Trophoblast cell (in vitro differentiated cells and primary cell): Measurements from ENCODE around the gene TMPRSS11F.
A peak's percentile ranks its signal among the peaks of the same experiment; 100 is the strongest.

Experiments used
- DNase-seq, 2 donors: peaks; one replicate each; pipeline ENCODE4 v3.0.0-alpha.2; 2016
- H2AFZ ChIP-seq: 2 replicates; pipeline ENCODE4 v1.6.1; 2013; ENCODE audit warnings: low read length, moderate library complexity, mild to moderate bottlenecking; ENCODE audit not compliant: insufficient read depth, poor library complexity
- H2AK5ac ChIP-seq: 2 replicates; pipeline ENCODE4 v1.6.1; 2013; ENCODE audit warnings: mild to moderate bottlenecking, low read length
- H2BK120ac ChIP-seq: 2 replicates; pipeline ENCODE4 v1.6.1; 2013; ENCODE audit warnings: low read length, mild to moderate bottlenecking, moderate library complexity; ENCODE audit not compliant: insufficient read depth, poor library complexity
- H2BK12ac ChIP-seq: 2 replicates; pipeline ENCODE4 v1.6.1; 2013; ENCODE audit warnings: mild to moderate bottlenecking, low read length, moderate library complexity
- H2BK5ac ChIP-seq: 2 replicates; pipeline ENCODE4 v1.6.1; 2013; ENCODE audit warnings: low read length, low read depth, moderate library complexity, mild to moderate bottlenecking; ENCODE audit not compliant: poor library complexity
- H3K14ac ChIP-seq: 2 replicates; pipeline ENCODE4 v1.6.1; 2013; ENCODE audit warnings: mild to moderate bottlenecking, low read length
- H3K18ac ChIP-seq: 2 replicates; pipeline ENCODE4 v1.6.1; 2013; ENCODE audit warnings: mild to moderate bottlenecking, low read length
- H3K23ac ChIP-seq: 2 replicates; pipeline ENCODE4 v1.6.1; 2013; ENCODE audit warnings: low read length
- H3K27ac ChIP-seq: 2 replicates; pipeline ENCODE4 v1.5.1; 2013; ENCODE audit warnings: low read depth, mild to moderate bottlenecking, inconsistent platforms, low read length, moderate library complexity
- H3K27me3 ChIP-seq: 2 replicates; pipeline ENCODE4 v1.6.1; 2013; ENCODE audit warnings: inconsistent platforms, mild to moderate bottlenecking, low read length, moderate library complexity; ENCODE audit not compliant: insufficient read depth
- H3K36me3 ChIP-seq, 2 experiments: 1 replicate in 1 of 2; 2 replicates in 1 of 2; pipeline ENCODE4 v1.6.1; 2013; ENCODE audit warnings: low read length in 2 of 2, mild to moderate bottlenecking in 2 of 2, moderate library complexity in 1 of 2; ENCODE audit not compliant: insufficient read depth in 2 of 2, control insufficient read depth in 1 of 2
- H3K4ac ChIP-seq: 2 replicates; pipeline ENCODE4 v1.6.1; 2013; ENCODE audit warnings: low read depth, mild to moderate bottlenecking, low read length, moderate library complexity
- H3K4me1 ChIP-seq, 2 experiments: 1 replicate in 1 of 2; 2 replicates in 1 of 2; pipeline ENCODE4 v1.6.1; 2013; ENCODE audit warnings: low read length in 2 of 2, mild to moderate bottlenecking in 2 of 2, moderate library complexity in 1 of 2; ENCODE audit not compliant: insufficient read depth in 2 of 2, control insufficient read depth in 1 of 2
- H3K4me2 ChIP-seq: 2 replicates; pipeline ENCODE4 v1.6.1; 2013; ENCODE audit warnings: inconsistent platforms, mild to moderate bottlenecking, low read length, moderate library complexity
- H3K4me3 ChIP-seq: 2 replicates; pipeline ENCODE4 v1.5.1; 2013; ENCODE audit warnings: mild to moderate bottlenecking, low read depth, low read length, inconsistent platforms
- H3K79me1 ChIP-seq: one replicate; pipeline ENCODE4 v1.6.1; 2013; ENCODE audit warnings: low read length
- H3K79me2 ChIP-seq: 2 replicates; pipeline ENCODE4 v1.6.1; 2013; ENCODE audit warnings: low read length, mild to moderate bottlenecking; ENCODE audit not compliant: control insufficient read depth, insufficient read depth, poor library complexity
- H3K9ac ChIP-seq: 2 replicates; pipeline ENCODE4 v1.6.1; 2013; ENCODE audit warnings: mild to moderate bottlenecking, low read length
- H3K9me3 ChIP-seq: 2 replicates; pipeline ENCODE4 v1.6.1; 2013; ENCODE audit warnings: low read depth, mild to moderate bottlenecking, control low read depth, inconsistent platforms, low read length; ENCODE audit not compliant: insufficient read depth
- H4K12ac ChIP-seq: 2 replicates; pipeline ENCODE4 v1.6.1; 2013; ENCODE audit warnings: low read depth, mild to moderate bottlenecking, low read length, moderate library complexity
- H4K8ac ChIP-seq: 2 replicates; pipeline ENCODE4 v1.6.1; 2013; ENCODE audit warnings: low read depth, mild to moderate bottlenecking, low read length, moderate library complexity
- H4K91ac ChIP-seq: one replicate; pipeline ENCODE4 v1.6.1; 2013; ENCODE audit warnings: low read depth, mild to moderate bottlenecking, low read length, moderate library complexity
- WGBS: extraction: QIAGEN DNeasy Blood & Tissue Kit; methylation state at CpG from one replicate; pipeline ENCODE4 v1.1.7; 2013; ENCODE audit warnings: missing lambda C conversion rate; ENCODE audit not compliant: insufficient read length, insufficient coverage; ENCODE audit errors: extremely low coverage; 5-methylcytosine and 5-hydroxymethylcytosine counted together

The TMPRSS11F gene

DNA sequence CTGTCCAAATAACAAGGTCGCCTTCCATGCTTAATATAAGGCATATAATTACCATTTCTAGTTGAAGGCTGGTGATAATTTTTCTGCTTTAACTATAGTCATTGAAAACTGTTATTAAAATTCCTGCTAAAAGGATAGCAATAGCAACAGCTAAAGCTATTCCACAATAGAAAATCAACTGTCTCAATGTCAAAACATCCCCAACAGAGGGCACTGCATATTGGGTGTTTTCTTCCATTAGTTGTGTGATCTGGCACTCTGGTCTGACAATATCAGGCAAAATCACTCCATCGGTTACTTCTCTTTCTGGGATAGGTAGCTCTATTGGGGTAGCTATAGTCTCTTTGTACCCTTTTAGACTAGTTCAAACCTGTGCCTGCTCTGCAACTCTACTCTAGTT is 53.5 kb downstream of the TMPRSS11F start:
- no peak overlapping the region for H3K4me3 ChIP-seq
- no peak overlapping the region for H3K14ac ChIP-seq
- no peak overlapping the region for H3K4me2 ChIP-seq
- no peaks in the 10 kb centered on the region for H3K79me1 ChIP-seq
- H3K36me3 ChIP-seq, result no peaks in the 10 kb centered on the region
- no peak overlapping the region for H3K27ac ChIP-seq
- H4K12ac ChIP-seq, result no peak overlapping the region
- no peak overlapping the region for H4K91ac ChIP-seq
- H3K23ac ChIP-seq, result no peak overlapping the region
- no peak overlapping the region for H2BK12ac ChIP-seq
- peaks cover 0 to 2% of the 10 kb centered on the region in 2 experiments for H3K4me1 ChIP-seq
- H4K8ac ChIP-seq, result no peak overlapping the region
- H2BK5ac ChIP-seq, result no peak overlapping the region
- no peak overlapping the region for H3K4ac ChIP-seq
- H2AK5ac ChIP-seq, result no peak overlapping the region
- H3K9ac ChIP-seq, result no peak overlapping the region
- no peaks in the 10 kb centered on the region for H3K79me2 ChIP-seq
- no peak overlapping the region for H3K18ac ChIP-seq
- DNase-seq, result no peak
- H3K27me3 ChIP-seq, result no peaks in the 10 kb centered on the region
- no peak overlapping the region for H2BK120ac ChIP-seq
- no peak overlapping the region for H2AFZ ChIP-seq
- no CpG with 5 or more reads among the region's 2 CpGs for WGBS
- no peaks in the 10 kb centered on the region for H3K9me3 ChIP-seq

DNA sequence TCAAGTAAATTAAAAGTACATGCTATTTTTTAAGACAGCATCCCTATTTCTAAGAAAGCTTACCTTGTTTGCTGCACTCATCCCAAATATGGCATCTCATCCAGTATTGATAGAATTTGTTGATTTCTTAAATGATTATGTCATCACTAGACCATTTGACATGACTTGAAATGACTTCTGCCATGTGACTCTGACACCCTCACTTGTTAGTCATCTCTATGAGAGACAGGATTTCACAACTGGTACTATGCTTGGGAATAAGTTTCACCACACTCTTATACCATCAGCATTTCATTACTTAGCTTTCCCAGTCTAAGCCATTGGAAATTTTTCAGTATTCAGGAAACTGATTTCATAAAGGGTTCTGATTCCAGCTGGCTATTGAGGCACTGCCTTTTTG is 55.3 kb downstream of the TMPRSS11F start:
- H2BK12ac ChIP-seq, result no peak overlapping the region
- no peak overlapping the region for H3K4ac ChIP-seq
- H3K9ac ChIP-seq, result no peak overlapping the region
- no peak overlapping the region for H3K18ac ChIP-seq
- H4K8ac ChIP-seq, result no peak overlapping the region
- no peak overlapping the region for H2AK5ac ChIP-seq
- H2AFZ ChIP-seq, result no peak overlapping the region
- no peak overlapping the region for H4K12ac ChIP-seq
- no peaks in the 10 kb centered on the region for H3K79me2 ChIP-seq
- no peak overlapping the region for H3K23ac ChIP-seq
- H2BK120ac ChIP-seq, result no peak overlapping the region
- H2BK5ac ChIP-seq, result no peak overlapping the region
- peaks cover 0 to 2% of the 10 kb centered on the region in 2 experiments for H3K4me1 ChIP-seq
- no peaks in the 10 kb centered on the region for H3K27me3 ChIP-seq
- H3K79me1 ChIP-seq, result no peaks in the 10 kb centered on the region
- no peak overlapping the region for H3K27ac ChIP-seq
- no peaks in the 10 kb centered on the region for H3K9me3 ChIP-seq
- H3K4me2 ChIP-seq, result no peak overlapping the region
- DNase-seq, result peak; percentile 44 to 90
- H3K14ac ChIP-seq, result no peak overlapping the region
- H4K91ac ChIP-seq, result no peak overlapping the region
- H3K4me3 ChIP-seq, result no peak overlapping the region
- H3K36me3 ChIP-seq, result no peaks in the 10 kb centered on the region

- Histone ChIP-seq H3K18ac (no peak overlapping the region), H3K79me1 (no peaks in the 10 kb centered on the region), H2BK120ac (no peak overlapping the region), H3K4ac (no peak overlapping the region), H3K27me3 (no peaks in the 10 kb centered on the region), H2AK5ac (no peak overlapping the region), H3K4me2 (no peak overlapping the region), H3K36me3 (no peaks in the 10 kb centered on the region), H2BK12ac (no peak overlapping the region), H3K9ac (no peak overlapping the region), H3K4me1 (no peaks in the 10 kb centered on the region), H3K27ac (no peak overlapping the region), H4K12ac (no peak overlapping the region), H4K91ac (no peak overlapping the region), H4K8ac (no peak overlapping the region), H3K4me3 (no peak overlapping the region), H3K79me2 (no peaks in the 10 kb centered on the region), H3K14ac (no peak overlapping the region), H2BK5ac (no peak overlapping the region), H3K9me3 (no peaks in the 10 kb centered on the region), H2AFZ (no peak overlapping the region), H3K23ac (no peak overlapping the region)
- DNase-seq, result peak; percentile 86 to 96
Measured at GRCh38 chr4:68070302-68070701, 59.4 kb downstream of the TMPRSS11F start.

- no peaks in the 10 kb centered on the region for H3K9me3 ChIP-seq
- H3K9ac ChIP-seq, result no peak overlapping the region
- H3K14ac ChIP-seq, result no peak overlapping the region
- H3K4me3 ChIP-seq, result no peak overlapping the region
- H3K23ac ChIP-seq, result no peak overlapping the region
- H4K12ac ChIP-seq, result no peak overlapping the region
- H2BK12ac ChIP-seq, result no peak overlapping the region
- no peak overlapping the region for H3K27ac ChIP-seq
- H3K79me1 ChIP-seq, result no peaks in the 10 kb centered on the region
- no peak overlapping the region for H3K4me2 ChIP-seq
- H3K79me2 ChIP-seq, result no peaks in the 10 kb centered on the region
- WGBS, result no CpG with 5 or more reads among the region's 8 CpGs
- H4K91ac ChIP-seq, result no peak overlapping the region
- H3K27me3 ChIP-seq, result no peaks in the 10 kb centered on the region
- no peak overlapping the region for H2AK5ac ChIP-seq
- DNase-seq, result no peak
- H3K36me3 ChIP-seq, result no peaks in the 10 kb centered on the region
- no peaks in the 10 kb centered on the region for H3K4me1 ChIP-seq
- no peak overlapping the region for H3K4ac ChIP-seq
- H3K18ac ChIP-seq, result no peak overlapping the region
- H4K8ac ChIP-seq, result no peak overlapping the region
- H2AFZ ChIP-seq, result no peak overlapping the region
- H2BK5ac ChIP-seq, result no peak overlapping the region
- H2BK120ac ChIP-seq, result no peak overlapping the region
Measured at GRCh38 chr4:68062501-68062900, 67.2 kb downstream of the TMPRSS11F start.

DNA sequence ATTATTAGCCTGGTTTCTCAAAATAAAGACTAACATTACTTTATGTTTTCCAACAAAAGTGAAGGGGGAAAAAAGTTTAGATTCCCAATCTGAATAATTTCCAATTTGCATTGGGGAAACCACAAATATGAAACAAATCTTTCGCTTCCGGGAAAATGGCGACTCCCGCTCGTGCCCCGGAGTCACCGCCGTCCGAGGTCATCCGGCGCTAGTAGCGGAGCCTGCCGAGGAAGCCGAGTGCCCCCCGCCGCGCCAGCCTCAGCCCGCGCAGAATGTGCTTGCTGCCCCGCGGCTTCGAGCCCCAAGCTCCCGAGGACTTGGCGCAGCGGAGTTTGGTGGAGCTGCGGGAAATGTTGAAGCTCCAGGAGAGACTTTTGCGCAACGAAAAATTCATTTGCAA is 91.4 kb downstream of the TMPRSS11F start:
- no peak overlapping the region for H2AFZ ChIP-seq
- H3K9me3 ChIP-seq, result no peaks in the 10 kb centered on the region
- no peak overlapping the region for H3K27ac ChIP-seq
- no peak overlapping the region for H4K91ac ChIP-seq
- WGBS, result no CpG with 5 or more reads among the region's 28 CpGs
- no peak overlapping the region for H4K12ac ChIP-seq
- H3K27me3 ChIP-seq, result no peaks in the 10 kb centered on the region
- no peaks in the 10 kb centered on the region for H3K79me2 ChIP-seq
- H2AK5ac ChIP-seq, result no peak overlapping the region
- no peak overlapping the region for H3K14ac ChIP-seq
- no peak overlapping the region for H2BK120ac ChIP-seq
- H3K4me1 ChIP-seq, result no peaks in the 10 kb centered on the region
- no peak overlapping the region for H2BK5ac ChIP-seq
- no peak overlapping the region for H3K9ac ChIP-seq
- H3K4ac ChIP-seq, result no peak overlapping the region
- no peak overlapping the region for H2BK12ac ChIP-seq
- no peak overlapping the region for H3K4me3 ChIP-seq
- no peak overlapping the region for H3K18ac ChIP-seq
- H4K8ac ChIP-seq, result no peak overlapping the region
- no peak overlapping the region for H3K4me2 ChIP-seq
- H3K23ac ChIP-seq, result no peak overlapping the region
- H3K36me3 ChIP-seq, result no peaks in the 10 kb centered on the region
- DNase-seq, result peak; percentile 2 to 25
- H3K79me1 ChIP-seq, result no peaks in the 10 kb centered on the region
